ENCODE results near the gene DLG5. TPM values are rescaled to one million over a fixed set of nuclear protein-coding genes. Genes with fewer than 3 reads are reported as not detected.

Gene DLG5
- polyA plus RNA-seq, 4 donors = 34.0 to 53.8 (median 43.0) TPM

- DNase-seq (ENCODE audit: low read depth in 4 of 4, low spot score in 2 of 4) = peak; percentile 37 to 68 (median 64)
Observed at GRCh38 chr10:77846718-77847311, 79.7 kb downstream of the DLG5 start.

GRCh38 chr10:77845451-77845850, 81.1 kb downstream of the DLG5 start:
- no peak for DNase-seq (ENCODE audit: low read depth in 4 of 4, low spot score in 2 of 4)

- DNase-seq (ENCODE audit: low read depth in 4 of 4, low spot score in 2 of 4) = no peak
Observed at GRCh38 chr10:77844713-77845445, 81.7 kb downstream of the DLG5 start.

- no peak for DNase-seq (ENCODE audit: low read depth in 4 of 4, low spot score in 2 of 4)
Observed at GRCh38 chr10:77844177-77844576, 82.4 kb downstream of the DLG5 start.

- DNase-seq (ENCODE audit: low read depth in 4 of 4, low spot score in 2 of 4) = no peak
Observed at GRCh38 chr10:77843264-77843663, 83.3 kb downstream of the DLG5 start.

- DNase-seq (ENCODE audit: low read depth in 4 of 4, low spot score in 2 of 4) = no peak
Observed at GRCh38 chr10:77842652-77843212, 83.8 kb downstream of the DLG5 start.

GRCh38 chr10:77841711-77842375, 84.7 kb downstream of the DLG5 start:
- no peak for DNase-seq (ENCODE audit: low read depth in 4 of 4, low spot score in 2 of 4)

GRCh38 chr10:77840636-77841035, 85.9 kb downstream of the DLG5 start:
- no peak for DNase-seq (ENCODE audit: low read depth in 4 of 4, low spot score in 2 of 4)

- no peak for DNase-seq (ENCODE audit: low read depth in 4 of 4, low spot score in 2 of 4)
Observed at GRCh38 chr10:77837925-77838595, 88.5 kb downstream of the DLG5 start.

- DNase-seq (ENCODE audit: low read depth in 4 of 4, low spot score in 2 of 4) = no peak
Observed at GRCh38 chr10:77837248-77837924, 89.2 kb downstream of the DLG5 start.

GRCh38 chr10:77836299-77836820, 90.2 kb downstream of the DLG5 start:
- DNase-seq (ENCODE audit: low read depth in 4 of 4, low spot score in 2 of 4) = no peak

- no peak for DNase-seq (ENCODE audit: low read depth in 4 of 4, low spot score in 2 of 4)
Observed at GRCh38 chr10:77835669-77836086, 90.9 kb downstream of the DLG5 start.

GRCh38 chr10:77834943-77835668, 91.4 kb downstream of the DLG5 start:
- no peak for DNase-seq (ENCODE audit: low read depth in 4 of 4, low spot score in 2 of 4)

GRCh38 chr10:77834540-77834939, 92.0 kb downstream of the DLG5 start:
- no peak for DNase-seq (ENCODE audit: low read depth in 4 of 4, low spot score in 2 of 4)

GRCh38 chr10:77833792-77834191, 92.8 kb downstream of the DLG5 start:
- DNase-seq (ENCODE audit: low read depth in 4 of 4, low spot score in 2 of 4) = no peak

GRCh38 chr10:77833225-77833624, 93.3 kb downstream of the DLG5 start:
- DNase-seq (ENCODE audit: low read depth in 4 of 4, low spot score in 2 of 4) = no peak

- DNase-seq (ENCODE audit: low read depth in 4 of 4, low spot score in 2 of 4) = no peak
Observed at GRCh38 chr10:77832238-77832637, 94.3 kb downstream of the DLG5 start.

GRCh38 chr10:77829356-77829755, 97.2 kb downstream of the DLG5 start:
- DNase-seq (ENCODE audit: low read depth in 4 of 4, low spot score in 2 of 4) = no peak

GRCh38 chr10:77828377-77828776, 98.2 kb downstream of the DLG5 start:
- no peak for DNase-seq (ENCODE audit: low read depth in 4 of 4, low spot score in 2 of 4)
